GM18907 (cell line): ENCODE data around the gene ZNF630.
"Not testable (repeated sequence)": the region's sequence is repeated elsewhere in the genome, so short reads cannot be mapped to it uniquely, and the experiment has no call there.

Experiments
- ATAC-seq: cut with Tn5 transposase; IDR thresholded peaks from one replicate; pipeline ENCODE4 v1.9.1; 2021; ENCODE audit warnings: mild to moderate bottlenecking, moderate library complexity; ENCODE audit not compliant: unreplicated experiment

The ZNF630 gene

DNA sequence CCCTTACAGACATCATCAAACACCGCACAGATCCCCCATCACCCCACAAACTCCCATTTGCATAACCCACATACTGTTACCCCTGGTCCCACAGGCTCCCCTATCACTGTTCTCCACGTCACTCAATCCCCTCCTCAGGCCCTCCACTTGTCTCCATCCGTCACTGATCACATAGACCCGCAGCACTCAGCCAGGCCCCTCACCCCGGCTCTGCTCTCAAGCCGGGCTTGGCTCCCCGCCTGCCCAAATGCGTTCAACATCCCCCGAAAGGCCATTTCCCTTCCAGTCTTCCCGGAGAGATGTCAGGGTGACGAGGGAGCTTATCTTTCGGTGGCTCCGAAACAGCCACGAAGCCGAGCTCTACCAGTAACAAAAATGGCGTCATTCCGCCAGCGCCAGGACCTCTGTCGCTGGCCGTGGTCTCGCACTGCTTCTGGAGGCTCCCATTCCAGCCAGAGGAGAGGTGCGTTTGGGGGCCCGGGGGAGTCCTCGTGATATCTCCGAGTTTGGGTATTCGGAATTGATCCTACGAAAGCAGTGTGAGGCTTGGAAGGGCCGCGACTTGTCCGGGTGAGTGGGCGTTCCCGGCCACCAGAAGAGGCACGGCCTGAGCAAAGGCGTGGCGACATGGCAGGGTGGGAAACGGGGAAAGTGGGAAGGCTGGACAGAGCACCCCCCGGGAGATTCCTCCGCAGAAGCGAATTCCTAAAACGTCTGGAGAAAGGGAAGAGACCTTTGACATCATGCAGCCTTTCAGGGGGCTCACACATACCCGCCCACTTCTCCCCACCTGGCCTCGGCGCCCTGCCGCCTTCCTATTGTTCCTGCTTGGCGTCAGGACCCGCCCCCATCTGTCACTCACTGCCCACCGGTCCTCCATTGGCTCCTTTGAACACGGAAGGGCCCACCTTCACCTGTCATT lies at the start of gene ZNF630:
Gene ZNF630, minus strand, starts transcription at position 577 of the 922 bp plus-strand sequence. CDS start 4,754 bp downstream, outside the sequence.
- peak; percentile 87 for ATAC-seq

DNA sequence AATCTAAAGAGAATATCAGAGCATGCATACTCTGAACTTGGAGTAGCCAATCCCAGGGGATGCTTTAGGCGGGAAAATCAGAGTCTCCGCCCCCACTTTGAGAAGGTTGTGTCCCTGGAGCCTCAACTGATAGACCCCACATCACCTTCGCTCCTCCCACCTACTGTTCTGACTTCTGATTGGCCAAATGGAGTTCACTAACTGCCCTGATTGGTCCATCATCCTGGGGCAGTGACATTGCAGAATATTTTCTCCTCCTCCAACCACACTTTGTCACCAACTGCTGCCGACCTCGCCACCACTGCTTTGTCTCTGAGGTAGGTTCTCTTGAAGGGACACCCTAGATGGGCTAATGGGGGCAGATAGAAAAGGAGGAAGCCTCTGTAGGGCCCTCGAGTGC lies 36.3 kb upstream of the ZNF630 start:
- no peak for ATAC-seq

DNA sequence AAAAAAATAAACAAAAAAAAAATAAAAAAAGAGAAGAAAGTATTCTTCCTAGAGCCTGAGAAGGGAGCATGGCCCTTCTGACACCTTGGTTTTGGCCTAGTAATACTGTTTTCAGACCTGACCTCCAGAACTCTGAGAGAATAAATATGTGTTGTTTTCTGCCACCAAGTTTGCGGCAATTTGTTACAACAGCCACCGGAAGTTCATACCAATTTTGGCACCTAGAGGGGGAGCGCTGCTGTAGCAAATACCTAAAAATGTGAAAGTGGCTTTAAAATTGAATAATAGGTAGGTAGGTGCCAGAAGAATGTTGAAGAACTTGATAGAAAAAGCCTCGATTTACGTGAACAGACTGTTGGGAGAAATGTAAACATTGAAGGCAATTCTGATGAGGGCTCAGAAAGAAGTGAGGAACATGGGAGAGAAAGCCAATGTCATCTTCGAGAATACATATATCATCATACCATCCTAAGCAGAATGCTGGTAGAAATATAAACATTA lies 31.5 kb upstream of the ZNF630 start:
- no peak for ATAC-seq

DNA sequence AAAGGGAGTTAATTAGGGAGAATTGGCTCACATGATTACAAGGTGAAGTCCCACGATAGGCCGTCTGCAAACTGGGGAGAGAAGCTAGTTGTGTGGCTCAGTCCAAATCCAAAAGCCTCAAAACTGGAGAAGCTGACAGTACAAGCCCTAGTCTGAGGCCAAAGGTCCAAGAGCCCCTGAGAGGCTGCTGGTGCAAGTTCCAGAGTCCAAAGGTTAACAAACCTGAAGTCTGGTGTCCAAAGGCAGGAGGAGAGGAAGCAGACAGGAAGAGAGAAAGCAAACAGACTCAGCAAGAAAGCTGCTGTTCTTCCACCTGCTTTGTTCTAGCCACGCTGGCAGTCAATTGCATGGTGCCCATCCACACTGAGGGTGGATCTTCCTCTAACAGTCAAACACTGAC lies 30.0 kb upstream of the ZNF630 start:
- no peak for ATAC-seq

DNA sequence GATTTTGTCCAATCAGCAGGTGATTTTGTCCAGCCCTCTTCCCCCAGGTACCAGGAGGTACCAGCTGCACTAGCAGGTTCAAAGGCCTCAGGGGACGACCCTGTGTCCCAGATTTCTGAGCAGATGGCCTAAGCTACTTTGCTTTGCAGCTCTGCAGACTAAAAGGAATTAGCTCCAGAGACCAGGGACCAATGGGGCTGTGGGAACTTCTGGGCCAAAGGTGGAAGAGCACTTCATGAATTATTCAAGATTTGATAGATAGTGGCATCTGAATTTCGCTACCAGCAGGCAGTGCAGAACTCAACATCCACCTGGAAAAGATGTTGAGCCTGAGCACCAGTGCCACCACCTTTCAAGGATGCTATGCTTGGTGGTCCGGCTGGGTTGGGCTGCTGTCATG lies 21.1 kb upstream of the ZNF630 start:
- ATAC-seq, result not testable (repeated sequence)

DNA sequence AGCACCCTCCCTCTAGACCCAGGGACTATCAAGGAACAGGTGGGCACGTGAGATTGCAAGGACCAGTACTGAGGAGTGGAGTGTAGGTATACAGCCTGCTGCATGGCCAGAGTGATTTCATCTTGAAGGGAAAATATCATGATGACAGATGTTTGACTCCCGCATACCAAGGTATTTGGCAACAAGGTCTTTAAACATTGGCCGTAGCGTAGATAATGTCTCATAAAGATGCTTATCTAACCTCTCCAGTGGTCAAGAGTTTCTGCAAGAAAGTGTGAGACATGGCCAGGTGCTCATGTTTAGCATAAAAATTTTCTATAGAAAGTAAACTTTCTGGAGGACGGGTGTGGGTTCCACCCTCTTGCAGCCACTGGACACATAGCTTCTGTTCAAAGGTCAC lies 18.7 kb upstream of the ZNF630 start:
- no peak for ATAC-seq

DNA sequence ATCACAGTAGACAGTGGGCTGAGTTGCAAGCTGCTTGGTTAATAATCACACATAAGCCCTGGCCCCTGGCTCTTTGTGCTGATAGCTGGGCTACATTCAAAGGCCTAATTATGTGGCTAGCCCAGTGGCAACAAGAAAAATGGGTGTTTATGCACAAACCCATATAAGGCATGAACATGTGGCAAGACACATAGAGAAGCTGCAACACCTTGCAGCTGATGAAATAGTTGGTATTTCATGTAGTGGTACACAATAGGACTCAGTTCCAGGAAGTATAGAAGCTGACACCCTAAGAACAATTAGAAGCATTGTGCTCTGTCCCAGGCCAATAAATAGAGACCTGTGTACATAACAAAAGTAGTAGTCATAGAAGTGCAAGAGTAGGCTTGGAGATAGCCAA lies 14.6 kb upstream of the ZNF630 start:
- no peak for ATAC-seq

DNA sequence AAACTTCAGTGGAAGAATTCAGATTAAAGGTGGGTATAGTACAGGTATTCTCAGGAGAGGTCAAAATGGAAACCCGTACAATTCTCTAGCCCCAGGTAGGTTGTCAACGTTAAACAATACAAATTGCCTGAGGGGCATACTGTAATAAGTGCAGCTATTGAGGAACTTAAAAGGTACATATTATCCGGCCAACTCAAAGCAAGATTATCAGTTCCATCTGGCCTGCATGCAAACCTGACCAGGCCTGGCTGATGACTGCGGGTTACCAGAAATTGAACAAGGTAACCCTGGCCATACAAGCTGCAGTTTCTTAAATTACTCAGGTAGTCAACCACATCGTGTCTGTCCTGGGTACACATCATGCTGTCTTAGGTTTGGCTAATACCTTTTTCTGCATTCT lies 12.3 kb upstream of the ZNF630 start:
- no peak for ATAC-seq

DNA sequence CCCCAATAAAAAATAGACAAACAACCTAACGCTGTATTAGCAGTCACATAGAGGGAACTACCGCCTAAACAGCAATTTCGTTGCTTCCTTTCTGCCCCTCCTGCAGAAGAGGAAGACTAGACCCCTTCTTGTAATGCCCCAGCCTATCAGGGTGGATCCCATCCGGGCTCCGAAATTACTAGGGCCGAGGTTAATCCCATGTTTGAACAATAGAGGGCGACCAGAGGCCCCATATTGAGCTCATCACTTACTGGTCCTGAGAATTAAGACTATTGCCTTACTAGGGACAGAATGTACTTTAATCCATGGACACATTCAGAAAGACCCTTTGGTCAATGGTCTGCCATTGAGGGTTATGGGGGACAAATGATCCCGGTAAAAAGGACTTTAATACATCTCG lies 11.8 kb upstream of the ZNF630 start:
- ATAC-seq, result peak; percentile 68

DNA sequence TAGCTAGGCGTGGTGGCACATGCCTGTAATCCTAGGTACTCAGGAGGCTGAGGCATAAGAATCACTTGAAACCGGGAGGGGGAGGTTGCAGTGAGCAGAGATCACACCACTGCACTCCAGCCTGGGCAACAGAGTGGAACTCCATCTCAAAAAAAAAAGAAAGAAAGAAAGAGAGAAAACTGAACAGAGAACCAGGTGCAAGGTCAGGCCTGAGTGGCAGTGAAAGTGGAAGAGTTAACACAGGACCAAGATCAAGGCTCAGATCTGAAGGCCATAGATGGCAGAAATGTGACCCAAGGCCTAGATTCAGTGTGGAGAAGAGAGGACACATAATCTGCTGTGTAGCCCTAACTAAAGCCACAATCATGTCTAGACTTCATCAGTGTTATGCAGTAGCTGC lies 4.9 kb upstream of the ZNF630 start:
- ATAC-seq, result no peak

DNA sequence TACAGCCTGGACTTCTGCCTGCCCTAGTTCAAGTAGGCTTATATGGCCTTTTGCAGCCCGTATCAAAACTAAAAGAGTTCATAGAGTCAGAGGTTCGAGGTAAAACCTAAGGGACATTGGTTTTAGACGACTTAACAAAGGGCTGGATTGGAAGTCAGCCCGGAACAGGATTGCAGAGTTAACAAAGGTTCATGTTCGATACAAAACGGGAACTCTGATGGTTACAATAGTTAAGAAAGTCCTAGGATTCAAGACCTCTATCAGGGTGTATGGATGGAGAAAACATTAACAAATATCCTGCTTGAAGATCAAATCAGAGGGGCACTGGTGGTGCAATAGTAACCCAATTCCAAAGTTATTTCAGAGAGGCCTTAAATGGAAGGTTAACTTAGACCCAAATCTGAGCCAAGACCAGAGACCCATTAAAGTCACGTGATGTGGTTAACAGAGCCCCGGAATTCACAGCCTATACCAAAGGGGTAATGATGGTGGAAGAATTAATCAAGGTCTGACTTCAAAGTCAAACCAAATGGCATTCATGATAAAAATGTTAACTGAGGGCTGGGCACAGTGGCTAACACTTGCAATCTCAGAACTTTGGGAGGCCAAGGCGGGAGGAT lies 656 bp upstream of the ZNF630 start:
- no peak for ATAC-seq

DNA sequence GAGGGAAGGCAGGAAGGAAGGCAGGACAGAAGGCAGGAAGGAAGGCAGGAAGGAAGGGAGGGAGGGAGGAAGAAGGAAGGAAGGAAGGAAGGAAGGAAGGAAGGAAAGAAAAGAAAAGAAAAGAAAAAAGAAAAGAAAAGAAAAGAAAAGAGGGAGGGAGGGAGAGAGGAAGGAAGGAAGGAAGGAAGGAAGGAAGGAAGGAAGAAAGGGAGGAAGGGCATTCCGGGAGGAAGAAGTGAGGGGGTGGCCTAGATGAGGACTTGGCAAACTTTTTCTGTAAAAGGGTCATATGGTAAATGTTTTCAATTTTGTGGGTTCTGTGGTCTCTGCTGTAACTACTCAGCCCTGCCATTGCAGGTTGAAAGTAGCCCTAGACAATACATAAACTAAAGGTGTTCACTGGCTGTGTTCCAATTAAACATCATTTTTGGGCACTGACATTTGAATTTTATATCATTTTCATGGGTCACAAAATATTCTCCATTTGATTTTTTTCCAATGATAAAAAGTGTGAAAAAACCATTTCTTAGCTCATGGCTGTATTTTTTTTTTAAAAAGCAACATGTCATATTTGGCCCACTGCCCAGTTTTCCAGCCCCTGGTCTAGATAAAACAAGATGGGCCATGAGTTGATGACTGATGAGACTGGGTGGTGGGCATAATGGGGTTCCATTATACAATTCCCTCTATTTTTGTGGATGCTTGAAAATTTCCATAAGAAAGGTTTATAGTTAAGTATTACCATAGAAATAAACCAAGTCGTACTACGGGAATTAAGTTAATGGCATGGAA lies 3.1 kb downstream of the ZNF630 start:
- no peak for ATAC-seq

DNA sequence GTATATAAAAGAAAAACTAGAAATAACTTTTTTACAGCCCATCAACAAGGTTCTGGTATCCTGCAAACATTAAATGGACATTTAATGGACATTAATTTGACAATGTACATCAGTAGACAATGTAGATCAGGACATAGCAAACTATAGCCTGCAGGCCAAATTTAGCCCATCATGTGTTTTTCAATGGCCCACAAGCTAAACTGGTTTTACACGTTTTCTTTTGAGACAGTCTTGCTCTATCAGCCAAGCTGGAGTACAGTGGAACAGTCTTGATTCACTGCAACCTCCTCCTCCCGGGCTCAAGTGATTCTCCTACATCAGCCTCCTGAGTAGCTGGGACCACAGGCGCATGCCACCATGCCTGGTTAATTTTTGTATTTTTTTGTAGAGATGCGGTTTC lies 7.2 kb downstream of the ZNF630 start:
- no peak for ATAC-seq

DNA sequence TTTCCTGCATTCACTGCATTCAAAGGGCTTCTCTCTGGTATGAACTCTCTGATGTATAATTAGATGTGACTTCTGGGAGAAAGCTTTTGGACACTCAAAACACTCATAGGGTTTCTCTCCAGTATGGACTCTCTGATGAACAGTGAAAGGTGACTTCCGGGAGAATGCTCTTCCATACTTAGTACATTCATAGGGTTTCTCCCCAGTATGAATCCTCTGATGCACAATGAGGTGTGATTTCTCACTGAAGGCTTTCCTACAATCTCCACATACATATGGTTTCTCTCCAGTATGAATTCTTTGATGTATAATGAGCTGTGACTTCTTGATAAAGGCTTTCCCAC lies 12.2 kb downstream of the ZNF630 start:
- no peak for ATAC-seq

DNA sequence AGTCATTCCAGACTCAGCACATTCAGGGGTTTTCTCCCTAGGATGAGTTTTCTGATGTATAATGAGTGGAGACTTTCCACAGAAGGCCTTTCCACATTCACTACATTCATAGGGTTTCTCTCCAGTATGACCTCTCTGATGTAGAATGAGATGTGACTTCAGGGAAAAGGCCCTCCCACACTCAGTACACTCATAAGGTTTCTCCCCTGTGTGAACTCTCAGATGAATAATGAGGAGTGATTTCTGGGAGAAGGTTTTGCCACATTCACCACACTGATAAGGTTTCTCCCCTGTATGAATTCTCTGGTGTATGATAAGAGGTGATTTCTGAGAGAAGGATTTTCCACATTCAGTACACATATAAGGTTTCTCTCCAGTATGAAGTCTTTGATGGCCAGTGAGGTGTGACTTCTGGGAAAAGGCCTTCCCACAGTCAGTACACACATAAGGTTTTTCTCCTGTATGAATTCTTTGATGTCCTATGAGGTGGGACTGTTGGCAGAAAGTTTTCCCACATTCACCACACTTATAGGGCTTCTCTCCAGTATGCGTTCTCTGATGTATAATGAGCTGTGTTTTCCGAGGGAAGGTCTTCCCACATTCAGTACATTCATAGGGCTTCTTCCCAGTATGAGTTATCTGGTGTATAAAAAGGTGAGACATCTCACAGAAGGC lies 12.7 kb downstream of the ZNF630 start:
- no peak for ATAC-seq

DNA sequence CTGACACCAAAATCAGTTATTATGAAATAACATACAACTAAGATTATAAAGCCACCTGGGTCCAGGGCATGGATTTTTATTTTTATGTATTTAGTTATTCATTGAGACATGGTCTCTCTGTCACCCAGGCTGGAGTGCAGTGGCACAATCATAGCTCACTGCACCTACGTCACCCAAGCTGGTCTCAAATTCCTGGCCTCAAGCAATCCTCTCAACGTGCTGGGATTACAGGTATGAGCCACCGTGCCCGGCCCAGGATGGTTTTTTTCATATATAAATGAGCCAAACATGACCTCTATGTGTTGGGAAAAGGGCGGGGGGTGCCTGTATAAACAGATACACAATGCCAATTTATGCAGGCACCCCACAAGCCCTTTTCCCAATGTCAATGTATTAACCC lies 24.6 kb downstream of the ZNF630 start:
- ATAC-seq, result no peak

DNA sequence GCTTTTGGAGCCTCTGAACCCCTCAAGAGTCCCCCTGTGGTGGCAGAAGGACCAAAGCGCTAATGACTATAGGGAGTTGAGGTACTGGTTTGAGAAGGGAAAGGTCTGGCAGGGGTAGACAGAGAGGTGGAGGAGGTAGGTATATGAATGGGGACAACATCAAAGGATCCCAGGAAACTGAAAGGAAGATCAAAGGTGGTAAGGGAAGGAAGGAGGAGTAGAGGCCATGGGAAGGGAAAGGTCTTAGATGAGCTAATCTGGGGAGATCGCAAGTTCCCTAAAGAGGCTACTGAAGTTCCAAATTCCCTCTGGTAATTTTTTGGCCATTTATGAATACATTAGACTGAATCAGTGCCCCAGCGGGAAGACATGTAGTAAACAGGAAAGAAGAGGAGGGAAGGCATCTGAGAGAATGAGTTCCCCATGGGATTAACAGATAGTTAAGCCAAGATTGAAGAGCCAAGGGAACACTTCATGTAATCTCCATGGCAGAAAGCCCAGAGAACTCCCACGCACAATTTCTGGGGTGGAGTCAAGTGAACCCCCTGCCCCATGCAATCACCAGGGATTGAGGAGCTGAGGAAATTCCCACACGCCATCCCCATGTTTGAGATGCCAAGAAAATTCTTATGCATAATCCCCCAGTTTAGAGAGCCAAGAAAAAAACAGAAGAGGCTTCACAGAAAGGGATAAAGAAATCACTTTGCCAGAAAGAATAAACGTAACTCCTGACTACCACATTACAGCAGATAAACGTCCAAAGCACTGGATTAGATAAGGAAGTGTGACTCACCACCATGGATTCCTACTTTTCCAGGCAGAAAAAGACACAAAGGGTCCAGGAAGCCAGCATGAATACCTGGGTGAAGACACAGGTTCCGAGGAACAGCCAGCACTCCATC lies 25.8 kb downstream of the ZNF630 start:
- no peak for ATAC-seq

DNA sequence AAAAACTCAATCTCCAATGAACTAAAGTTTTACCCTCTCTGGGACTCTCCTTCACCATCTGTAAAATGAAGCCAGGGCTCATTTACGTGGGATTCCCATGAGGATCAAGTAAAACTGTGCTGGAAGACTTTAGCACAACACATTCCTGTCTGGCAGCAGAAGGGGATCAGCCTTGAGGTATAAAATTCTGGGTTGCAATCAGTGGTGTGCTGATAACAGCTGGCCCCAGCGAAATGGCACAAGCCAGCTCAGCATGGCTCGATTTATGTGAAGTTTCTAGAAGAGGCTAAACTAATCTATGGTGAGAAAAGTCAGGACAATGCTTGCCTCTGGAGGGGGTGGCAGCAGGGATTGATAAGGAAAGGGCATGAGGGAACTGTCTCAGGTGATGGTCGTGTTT lies 28.4 kb downstream of the ZNF630 start:
- no peak for ATAC-seq

DNA sequence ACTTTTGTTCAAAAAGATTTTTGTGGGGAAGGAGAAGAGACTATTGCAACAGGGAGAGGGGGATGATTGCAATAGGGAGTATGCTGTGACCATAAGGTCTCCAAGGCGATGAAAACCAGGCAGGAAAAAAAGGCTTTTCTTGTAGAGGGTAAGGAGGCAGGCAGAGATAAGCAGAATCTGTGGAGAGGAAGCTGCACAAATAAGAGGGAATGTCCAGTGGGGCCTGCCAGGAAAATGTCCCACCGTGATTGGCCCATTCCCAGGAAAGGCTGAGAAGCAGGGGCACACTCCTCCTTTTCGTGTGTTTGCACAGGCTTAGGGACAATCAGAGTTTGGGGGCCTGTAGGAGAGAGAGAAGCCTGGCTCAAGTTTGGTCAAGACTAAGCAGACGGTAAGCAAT lies 35.5 kb downstream of the ZNF630 start:
- no peak for ATAC-seq

DNA sequence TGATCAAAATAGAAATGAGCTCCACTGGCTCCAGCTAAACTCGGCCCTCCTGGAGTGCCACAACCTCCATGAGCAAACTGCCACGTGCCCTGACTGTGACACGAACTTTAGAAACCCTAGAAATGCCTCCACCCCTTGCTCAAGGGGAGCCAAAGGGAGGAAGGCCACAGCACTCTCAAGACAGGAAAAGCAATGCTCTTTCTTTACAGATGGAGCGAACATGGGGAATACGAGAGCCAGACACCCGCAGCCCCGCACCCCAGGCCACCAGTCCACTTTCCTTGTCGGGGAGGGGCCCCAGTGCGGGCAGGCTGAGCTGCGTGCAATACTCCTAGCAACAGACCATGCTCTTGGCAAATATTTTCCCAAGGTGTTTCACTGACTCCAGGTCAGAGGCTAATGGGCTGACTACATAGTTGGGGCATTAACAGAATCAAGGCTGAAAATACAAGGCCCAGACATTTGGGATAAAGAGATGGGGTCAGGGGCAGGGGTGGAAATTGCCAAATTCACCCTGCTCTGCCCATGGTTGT lies 40.7 kb downstream of the ZNF630 start:
- ATAC-seq, result not testable (repeated sequence)
